Neutrophil (primary cell): Measurements from ENCODE around the gene SLX4IP.

ENCODE experiments used
- H3K27ac ChIP-seq: fragments of 200-600 bp; sonication (generic); 2 replicates; pipeline ENCODE4 v1.5.1; 2016; ENCODE audit warnings: mild to moderate bottlenecking, moderate library complexity
- H3K27me3 ChIP-seq: fragments of 200-600 bp; sonication (generic); 2 replicates; pipeline ENCODE4 v1.6.0; 2016; ENCODE audit warnings: mild to moderate bottlenecking
- H3K36me3 ChIP-seq: fragments of 200-600 bp; sonication (generic); 2 replicates; pipeline ENCODE4 v1.5.1; 2017
- H3K4me1 ChIP-seq, 2 experiments: fragments of 200-600 bp in 1 of 2; sonication (generic) in 1 of 2; 1 replicate in 1 of 2; 2 replicates in 1 of 2; pipeline versions ENCODE4 v1.5.1 to v1.6.1; 2013 to 2016; ENCODE audit warnings: low read depth in 1 of 2, low read length in 1 of 2, mild to moderate bottlenecking in 1 of 2, moderate library complexity in 1 of 2; ENCODE audit not compliant: control insufficient read depth in 1 of 2, insufficient read depth in 1 of 2
- H3K4me3 ChIP-seq, 2 experiments: fragments of 200-600 bp in 1 of 2; sonication (generic) in 1 of 2; 1 replicate in 1 of 2; 2 replicates in 1 of 2; pipeline ENCODE4 v1.5.1; 2013 to 2016; ENCODE audit warnings: low read depth in 1 of 2, low read length in 1 of 2, mild to moderate bottlenecking in 1 of 2, moderate library complexity in 1 of 2
- H3K9me3 ChIP-seq: fragments of 200-600 bp; sonication (generic); 2 replicates; pipeline ENCODE4 v1.5.1; 2016
- CTCF ChIP-seq: fragments of 200-600 bp; sonication (generic); IDR thresholded peaks from 2 replicates; pipeline ENCODE4 v1.5.1; 2016; ENCODE audit warnings: antibody characterized with exemption

Gene SLX4IP

DNA sequence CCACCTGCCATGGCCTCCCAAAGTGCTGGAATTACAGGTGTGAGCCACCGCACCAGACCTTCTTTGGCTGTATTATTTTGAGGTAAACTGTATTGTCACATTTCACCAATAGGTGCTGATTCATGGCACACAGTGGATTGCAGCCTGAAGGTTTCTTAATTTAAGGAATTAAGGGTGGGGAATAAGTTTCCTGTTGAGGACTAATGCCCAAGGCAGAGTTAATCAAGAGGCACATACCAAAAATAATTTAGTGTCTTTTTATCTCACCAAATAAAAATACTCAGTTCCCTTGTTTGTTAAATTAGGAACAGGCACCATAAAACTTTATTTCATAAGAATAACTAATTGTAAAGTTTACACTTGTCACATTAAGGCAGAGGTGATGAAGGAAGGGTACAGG, 103.7 kb downstream of the SLX4IP start:
- Histone ChIP-seq H3K27me3 (no peaks in the 10 kb centered on the region), H3K36me3 (no peaks in the 10 kb centered on the region), H3K9me3 (no peaks in the 10 kb centered on the region), H3K4me1 (peaks cover 24 to 26% of the 10 kb centered on the region in 2 experiments), H3K27ac (no peak overlapping the region), H3K4me3 (no peak overlapping the region)
- TF ChIP-seq CTCF, result no peak

DNA sequence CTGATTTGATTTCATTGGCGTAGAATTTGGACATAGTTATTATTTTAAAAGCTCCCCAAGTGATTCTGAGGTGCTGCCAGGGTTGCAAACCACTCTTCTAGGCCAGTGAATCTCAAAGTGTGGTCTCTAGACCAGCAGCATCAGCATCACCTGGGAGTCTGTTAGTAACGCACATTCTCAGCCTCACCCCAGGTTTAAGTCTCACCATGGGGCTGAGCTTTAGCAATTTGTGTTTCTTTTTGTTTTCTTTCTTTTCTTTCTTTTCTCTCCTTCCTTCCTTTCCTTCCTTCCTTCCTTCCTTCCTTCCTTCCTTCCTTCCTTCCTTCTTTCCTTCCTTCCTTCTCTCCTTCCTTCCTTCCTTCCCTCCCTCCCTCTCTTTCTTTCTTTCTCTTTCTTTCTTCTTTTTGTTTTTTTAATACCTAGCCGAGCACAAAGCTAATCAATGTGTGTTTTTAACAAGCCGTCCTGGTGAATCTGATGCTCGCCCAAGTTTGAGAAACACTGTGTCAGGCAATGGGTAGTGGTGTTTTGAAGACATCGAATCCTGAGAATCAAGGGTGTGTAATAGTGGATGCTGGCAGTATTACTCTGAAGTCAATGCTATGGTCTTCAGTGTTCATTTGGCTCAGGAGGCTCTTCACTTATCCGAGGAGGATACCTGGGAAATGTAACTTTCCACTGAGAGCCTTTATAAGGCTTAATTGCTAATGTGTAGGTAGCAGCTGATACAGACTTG, 104.9 kb downstream of the SLX4IP start:
- peaks cover 24 to 26% of the 10 kb centered on the region in 2 experiments for H3K4me1 ChIP-seq
- H3K36me3 ChIP-seq, result no peaks in the 10 kb centered on the region
- TF ChIP-seq CTCF, result no peak
- H3K27ac ChIP-seq, result peak overlapping the region; percentile 75
- no peaks in the 10 kb centered on the region for H3K27me3 ChIP-seq
- H3K4me3 ChIP-seq, result no peak overlapping the region
- no peaks in the 10 kb centered on the region for H3K9me3 ChIP-seq

DNA sequence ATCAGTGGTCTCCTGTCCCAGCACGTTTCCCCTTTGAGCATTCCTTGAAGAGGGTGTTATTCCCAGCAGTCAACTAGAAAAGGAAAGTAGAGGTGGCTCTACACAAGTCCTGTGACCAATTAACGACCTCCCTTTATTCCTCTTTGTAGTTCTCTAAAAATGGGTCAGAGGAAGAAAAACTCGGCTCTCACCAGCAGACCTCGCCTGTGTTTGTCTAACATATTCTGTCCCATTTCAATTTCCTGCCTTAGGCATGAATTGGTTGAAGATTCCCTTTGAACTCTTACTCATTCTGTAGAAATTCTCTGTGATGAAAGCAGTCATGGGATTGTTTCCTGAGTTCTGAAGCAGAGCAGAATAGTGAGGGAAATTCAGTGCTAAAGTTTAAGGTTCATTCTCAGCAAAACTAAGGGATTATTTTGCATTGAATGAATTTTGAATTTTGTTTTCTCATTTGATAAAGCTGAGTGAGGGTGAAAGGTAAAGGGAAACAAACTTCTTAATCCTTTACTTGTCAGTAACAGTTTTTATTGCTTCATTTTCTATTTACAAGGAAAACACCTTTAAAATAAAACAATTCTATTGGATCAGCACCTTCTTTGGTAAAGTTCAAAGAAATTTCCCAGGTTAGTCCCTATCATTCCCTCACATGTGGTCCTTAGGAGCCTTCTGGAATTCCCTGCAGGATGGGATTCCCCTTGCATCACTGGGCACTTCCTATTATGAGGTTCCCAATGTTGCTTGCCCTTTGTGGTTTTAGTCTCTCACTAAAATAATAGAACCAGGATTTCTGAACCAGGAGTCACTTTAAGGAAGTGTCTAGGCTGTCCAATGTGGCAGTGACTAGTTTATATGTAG, 105.8 kb downstream of the SLX4IP start:
- H3K4me3 ChIP-seq, result no peak overlapping the region
- TF ChIP-seq CTCF, result no peak
- peaks cover 24 to 26% of the 10 kb centered on the region in 2 experiments for H3K4me1 ChIP-seq
- H3K9me3 ChIP-seq, result no peaks in the 10 kb centered on the region
- H3K27me3 ChIP-seq, result no peaks in the 10 kb centered on the region
- H3K27ac ChIP-seq, result peak overlapping the region; percentile 75
- H3K36me3 ChIP-seq, result no peaks in the 10 kb centered on the region

DNA sequence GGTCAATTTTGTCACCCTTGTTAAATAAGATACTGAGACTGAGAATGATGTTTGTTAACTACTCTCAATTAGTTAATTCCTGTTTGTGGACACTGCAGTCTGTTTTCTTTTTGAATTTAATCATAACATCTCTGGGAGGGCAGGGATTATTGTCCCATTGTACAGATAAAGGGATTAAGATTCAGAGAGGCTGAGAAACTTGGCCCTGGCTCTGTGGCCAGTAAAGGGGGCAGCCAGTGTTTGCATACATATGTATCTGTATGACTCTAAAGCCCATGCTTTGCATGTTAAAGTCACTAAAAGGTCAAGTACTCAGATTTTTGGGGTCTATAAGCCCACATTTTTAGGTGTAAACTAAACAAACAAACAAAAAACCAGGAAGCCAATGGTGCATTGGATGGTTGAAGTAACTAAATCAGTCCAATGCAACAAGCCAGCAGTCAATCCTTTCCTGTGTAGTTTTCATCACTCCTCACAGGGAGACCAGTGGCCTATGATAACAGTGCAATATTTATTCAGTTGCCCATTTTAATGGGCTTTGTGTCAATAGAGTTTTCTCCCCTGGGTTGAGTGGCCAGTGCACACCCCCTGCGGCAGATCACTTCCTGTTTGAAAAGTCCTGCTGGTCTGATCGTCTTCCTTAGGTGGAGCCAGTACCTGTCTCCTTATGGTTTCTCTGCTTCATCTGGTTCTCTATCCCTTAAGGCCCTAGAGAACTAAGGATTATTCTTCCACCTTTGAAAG, 106.7 kb downstream of the SLX4IP start:
- Histone ChIP-seq H3K9me3 (no peaks in the 10 kb centered on the region), H3K27ac (peak overlapping the region; percentile 75), H3K4me3 (no peak overlapping the region), H3K27me3 (no peaks in the 10 kb centered on the region), H3K4me1 (peaks cover 24 to 26% of the 10 kb centered on the region in 2 experiments), H3K36me3 (no peaks in the 10 kb centered on the region)
- TF ChIP-seq CTCF, result no peak

GRCh38 chr20:10542442-10542841, 107.3 kb downstream of the SLX4IP start:
- no peak overlapping the region for H3K4me3 ChIP-seq
- TF ChIP-seq CTCF, result no peak
- no peaks in the 10 kb centered on the region for H3K9me3 ChIP-seq
- no peaks in the 10 kb centered on the region for H3K36me3 ChIP-seq
- H3K4me1 ChIP-seq, result peaks cover 24 to 26% of the 10 kb centered on the region in 2 experiments
- H3K27me3 ChIP-seq, result no peaks in the 10 kb centered on the region
- H3K27ac ChIP-seq, result no peak overlapping the region
